Measurements from ENCODE around the gene ZDHHC8.

DNA sequence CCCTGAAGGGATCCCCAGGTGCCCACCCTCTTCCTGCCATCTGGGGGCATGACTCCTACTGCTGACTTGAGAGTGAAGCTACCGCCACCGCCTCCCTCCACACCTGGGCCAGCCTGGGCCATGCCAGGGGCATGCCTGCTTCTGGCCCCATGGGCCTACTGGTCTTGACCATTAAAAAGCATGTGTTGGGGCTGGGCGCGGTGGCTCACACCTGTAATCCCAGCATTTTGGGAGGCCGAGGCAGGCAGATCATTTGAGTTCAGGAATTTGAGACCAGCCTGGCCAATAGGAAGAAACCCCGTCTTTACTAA, 56.9 kb downstream of the ZDHHC8 start:
- TF ChIP-seq CTCF (IDR thresholded peaks at IDR 0.05; ENCODE audit: low read depth, low read length) (no peak), EZH2phosphoT487 (IDR thresholded peaks at IDR 0.05; ENCODE audit: low read depth) (no peak)

Data from OCI-LY3 (cell line).